IMR-90 (cell line): Measurements from ENCODE around the gene NUDT5. TPM values are rescaled to one million over a fixed set of nuclear protein-coding genes. Genes with fewer than 3 reads are reported as not detected.

Experiments used
- ATAC-seq: fragments of 200-7000 bp; cut with Tn5 transposase; 2 replicates; pipeline ENCODE4 v1.9.1; 2020; ENCODE audit warnings: low read depth, mild to moderate bottlenecking, moderate library complexity
- BruUV-seq: library from RNA; stranded (reverse); fragments of 400-500 nt; replicated peaks from 2 replicates; lab custom pipeline; 2021; lab: Mats Ljungman, UMichigan
- CTCF ChIA-PET: fragments of 300-600 bp; formaldehyde crosslinking; extraction: SDS; loops from one replicate; lab custom pipeline; 2021; ENCODE audit warnings: antibody characterized with exemption; lab: Yijun Ruan, JAX
- POLR2A ChIA-PET: fragments of 300-600 bp; sonication (Branson Sonifier 250); formaldehyde crosslinking; loops from one replicate; lab custom pipeline; 2022; ENCODE audit warnings: antibody characterized with exemption; ENCODE audit not compliant: unreplicated experiment; lab: Charles Lee
- DNase-seq: peaks from one replicate; pipeline ENCODE4 v3.0.0; 2013
- H2AFZ ChIP-seq: replicated peaks from 2 replicates; pipeline ENCODE3; 2013; ENCODE audit warnings: low read length, mild to moderate bottlenecking; ENCODE audit not compliant: poor library complexity
- H2AK5ac ChIP-seq: 2 replicates; pipeline ENCODE4 v1.6.1; 2013; ENCODE audit warnings: low read depth, low read length, inconsistent platforms
- H2AK9ac ChIP-seq: replicated peaks from 2 replicates; pipeline ENCODE3; 2013; ENCODE audit warnings: mild to moderate bottlenecking, low read depth, low read length, moderate library complexity; ENCODE audit not compliant: poor library complexity
- H2BK120ac ChIP-seq: 2 replicates; pipeline ENCODE4 v1.6.1; 2013; ENCODE audit warnings: low read depth, low read length, inconsistent platforms
- H2BK15ac ChIP-seq: 3 replicates; pipeline ENCODE4 v1.6.1; 2013; ENCODE audit warnings: low read depth, low read length, inconsistent platforms
- H2BK20ac ChIP-seq: 2 replicates; pipeline ENCODE4 v1.6.1; 2013; ENCODE audit warnings: low read depth, mild to moderate bottlenecking, inconsistent platforms, low read length, moderate library complexity
- H2BK5ac ChIP-seq: 2 replicates; pipeline ENCODE4 v1.6.1; 2013; ENCODE audit warnings: mild to moderate bottlenecking, low read depth, low read length, inconsistent platforms; ENCODE audit not compliant: poor library complexity, severe bottlenecking
- H3K14ac ChIP-seq: replicated peaks from 2 replicates; pipeline ENCODE4 v1.6.1; 2013; ENCODE audit warnings: low read depth, low read length, inconsistent platforms
- H3K18ac ChIP-seq: 2 replicates; pipeline ENCODE4 v1.6.1; 2013; ENCODE audit warnings: low read depth, low read length, control low read depth
- H3K23ac ChIP-seq: 2 replicates; pipeline ENCODE4 v1.6.1; 2013; ENCODE audit warnings: low read depth, low read length, inconsistent platforms
- H3K27ac ChIP-seq: 2 replicates; pipeline ENCODE4 v1.5.1; 2013; ENCODE audit warnings: mild to moderate bottlenecking, control low read depth, low read length; ENCODE audit not compliant: insufficient read depth
- H3K27me3 ChIP-seq: 2 replicates; pipeline ENCODE4 v1.6.1; 2013; ENCODE audit warnings: low read length; ENCODE audit not compliant: control insufficient read depth, insufficient read depth
- H3K36me3 ChIP-seq: 2 replicates; pipeline ENCODE4 v1.6.1; 2013; ENCODE audit warnings: low read length, mixed read lengths; ENCODE audit not compliant: control insufficient read depth, insufficient read depth
- H3K4ac ChIP-seq: 2 replicates; pipeline ENCODE4 v1.6.1; 2013; ENCODE audit warnings: low read depth, low read length, inconsistent platforms
- H3K4me1 ChIP-seq: 2 replicates; pipeline ENCODE4 v1.6.1; 2013; ENCODE audit warnings: low read length, mixed read lengths; ENCODE audit not compliant: control insufficient read depth, insufficient read depth
- H3K4me2 ChIP-seq: 2 replicates; pipeline ENCODE4 v1.6.1; 2013; ENCODE audit warnings: low read depth, mild to moderate bottlenecking, control low read depth, low read length, moderate library complexity
- H3K4me3 ChIP-seq: 2 replicates; pipeline ENCODE4 v1.5.1; 2013; ENCODE audit warnings: low read depth, mild to moderate bottlenecking, control low read depth, low read length, moderate library complexity; ENCODE audit not compliant: insufficient read depth
- H3K56ac ChIP-seq: 2 replicates; pipeline ENCODE4 v1.6.1; 2013; ENCODE audit warnings: low read length, inconsistent platforms; ENCODE audit not compliant: insufficient read depth; ENCODE audit errors: extremely low read depth
- H3K79me1 ChIP-seq, 2 experiments: 2 replicates each; pipeline ENCODE4 v1.6.1; 2013; ENCODE audit warnings: low read length in 2 of 2, inconsistent platforms in 1 of 2, low read depth in 1 of 2
- H3K9ac ChIP-seq: 2 replicates; pipeline ENCODE4 v1.6.1; 2013; ENCODE audit warnings: low read depth, low read length, control low read depth
- H3K9me1 ChIP-seq: 2 replicates; pipeline ENCODE4 v1.6.1; 2013; ENCODE audit warnings: low read length, inconsistent platforms; ENCODE audit not compliant: insufficient read depth
- H3K9me3 ChIP-seq: 2 replicates; pipeline ENCODE4 v1.6.1; 2013; ENCODE audit warnings: low read length; ENCODE audit not compliant: control insufficient read depth, insufficient read depth
- H4K20me1 ChIP-seq: 2 replicates; pipeline ENCODE4 v1.6.1; 2013; ENCODE audit warnings: low read length, inconsistent platforms; ENCODE audit not compliant: insufficient read depth
- H4K5ac ChIP-seq: 2 replicates; pipeline ENCODE4 v1.6.1; 2013; ENCODE audit warnings: mild to moderate bottlenecking, low read depth, low read length, control low read depth
- H4K8ac ChIP-seq, 2 experiments: 2 replicates each; pipeline ENCODE4 v1.6.1; 2013; ENCODE audit warnings: low read depth in 2 of 2, low read length in 2 of 2, control low read depth in 1 of 2, inconsistent platforms in 1 of 2
- H4K91ac ChIP-seq: 2 replicates; pipeline ENCODE4 v1.6.1; 2013; ENCODE audit warnings: low read depth, low read length, inconsistent platforms; ENCODE audit not compliant: insufficient read depth
- BHLHE40 ChIP-seq: fragments of 150-350 bp; IDR thresholded peaks from 2 replicates; pipeline ENCODE4 v1.6.1; 2016; ENCODE audit warnings: mild to moderate bottlenecking, low read depth, low read length
- CEBPB ChIP-seq: IDR thresholded peaks from 2 replicates; pipeline ENCODE4 v1.6.1; 2012; ENCODE audit warnings: low read depth, low read length, improper control_type of control experiment
- CHD1 ChIP-seq: IDR thresholded peaks from 2 replicates; pipeline ENCODE4 v1.6.1; 2012; ENCODE audit warnings: low read depth, low read length, improper control_type of control experiment
- FOS ChIP-seq: fragments of 150-350 bp; IDR thresholded peaks from 2 replicates; pipeline ENCODE4 v1.6.1; 2016; ENCODE audit warnings: low read depth, low read length
- MAFK ChIP-seq: IDR thresholded peaks from 2 replicates; pipeline ENCODE4 v1.6.1; 2012; ENCODE audit warnings: low read depth, low read length, improper control_type of control experiment
- MAZ ChIP-seq: IDR thresholded peaks from 2 replicates; pipeline ENCODE4 v1.6.1; 2012; ENCODE audit warnings: low read depth, mild to moderate bottlenecking, low read length, improper control_type of control experiment, moderate library complexity, borderline replicate concordance
- MXI1 ChIP-seq: IDR thresholded peaks from 2 replicates; pipeline ENCODE4 v1.6.1; 2012; ENCODE audit warnings: low read depth, mild to moderate bottlenecking, low read length, moderate library complexity, borderline replicate concordance
- NFE2L2 ChIP-seq: fragments of 150-350 bp; IDR thresholded peaks from 2 replicates; pipeline ENCODE4 v1.6.1; 2016; ENCODE audit warnings: low read depth, mild to moderate bottlenecking, low read length
- POLR2A ChIP-seq: IDR thresholded peaks from 2 replicates; pipeline ENCODE4 v1.6.1; 2012; ENCODE audit warnings: mild to moderate bottlenecking, low read depth, low read length
- RAD21 ChIP-seq: IDR thresholded peaks from 2 replicates; pipeline ENCODE4 v1.6.1; 2012; ENCODE audit warnings: low read length, improper control_type of control experiment
- RCOR1 ChIP-seq: IDR thresholded peaks from 2 replicates; pipeline ENCODE4 v1.6.1; 2012; ENCODE audit warnings: mild to moderate bottlenecking, low read length, improper control_type of control experiment; ENCODE audit not compliant: insufficient replicate concordance
- RFX5 ChIP-seq: IDR thresholded peaks from 2 replicates; pipeline ENCODE4 v1.8.0; 2012; ENCODE audit warnings: low read depth, mild to moderate bottlenecking, low read length, moderate library complexity
- SMC3 ChIP-seq: fragments of 150-350 bp; IDR thresholded peaks from 2 replicates; pipeline ENCODE4 v1.6.1; 2016; ENCODE audit warnings: low read depth, mild to moderate bottlenecking, antibody characterized with exemption, low read length, moderate library complexity
- WGBS, 2 experiments: methylation state at CpG; one replicate each; pipeline versions ENCODE4 v1.1.5 to v1.1.7; 2013; ENCODE audit warnings: missing lambda C conversion rate in 2 of 2; ENCODE audit not compliant: insufficient read length in 1 of 2; ENCODE audit errors: extremely low coverage in 2 of 2; 5-methylcytosine and 5-hydroxymethylcytosine counted together
- dilution Hi-C: fragments of 300-500 bp; cut with HindIII; formaldehyde crosslinking; loops from one replicate; pipeline ENCODE4 v1.14.3; 2018; ENCODE audit warnings: low sequenced_read_pairs; ENCODE audit not compliant: unreplicated experiment
- in situ Hi-C: fragments of 300-500 bp; cut with MboI; formaldehyde crosslinking; loops from 3 replicates; pipeline ENCODE4 v1.14.3; 2019; ENCODE audit warnings: low sequenced_read_pairs, inconsistent platforms, mixed read lengths
- intact Hi-C: fragments of 100-400 bp; cut with micrococcal nuclease; formaldehyde crosslinking; loops from 2 replicates; pipeline ENCODE4 v1.10.0; 2022
- polyA plus RNA-seq, 3 experiments: library from polyadenylated mRNA; depleted of rRNA; stranded (reverse); fragments of >200 nt; gene quantifications; 2 replicates each; pipeline ENCODE4 v1.2.3, GENCODE V29; 2012; ENCODE audit warnings: low replicate concordance in 1 of 3
- total RNA-seq: library from RNA; depleted of rRNA; stranded (reverse); fragments of >200 nt; gene quantifications from 2 replicates; pipeline ENCODE4 v1.2.3, GENCODE V29; 2012
- TF ChIP-seq, protein P1 (sequence below): fragments of 150-350 bp; IDR thresholded peaks from 2 replicates; pipeline ENCODE4 v1.6.1; 2017; ENCODE audit warnings: mild to moderate bottlenecking, antibody characterized with exemption, low read length, low read depth
- TF ChIP-seq, protein P2 (sequence below): fragments of 150-350 bp; IDR thresholded peaks from 2 replicates; pipeline ENCODE4 v1.6.1; 2016; ENCODE audit warnings: low read depth, mild to moderate bottlenecking, low read length, moderate library complexity, borderline replicate concordance
- TF ChIP-seq, protein P3 (sequence below): conservative IDR thresholded peaks from 2 replicates; pipeline ENCODE4 v1.5.1; 2012; ENCODE audit warnings: mild to moderate bottlenecking, low read depth, low read length, improper control_type of control experiment

The NUDT5 gene
- total and polyA plus RNA-seq, 2 of the 4 experiments (the other 2 are of a cell fraction): 70.1 to 74.6 TPM

DNA sequence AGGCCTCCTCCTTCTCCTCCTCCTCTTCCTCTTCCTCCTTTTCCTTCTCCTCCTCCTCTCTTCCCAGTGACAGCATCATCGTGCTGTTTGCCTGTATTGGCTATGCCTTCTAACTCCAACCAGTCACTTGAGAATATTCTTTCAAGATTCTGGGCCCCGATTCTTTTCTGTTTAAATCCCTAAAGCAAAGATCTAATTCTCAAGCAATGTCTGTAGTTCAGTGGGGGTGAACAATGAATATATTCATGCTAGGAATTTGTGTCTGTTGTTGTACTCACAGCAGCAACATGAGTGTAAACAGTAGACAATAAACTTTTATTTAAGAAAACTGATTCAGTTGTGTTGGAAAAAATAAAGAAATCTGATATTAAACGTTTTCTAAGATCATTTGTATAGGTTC is 30.7 kb downstream of the NUDT5 start:
- Histone ChIP-seq H3K27me3 (no peaks in the 10 kb centered on the region), H3K14ac (no peak overlapping the region), H4K91ac (no peak overlapping the region), H3K56ac (no peak overlapping the region), H4K5ac (no peak overlapping the region), H3K27ac (no peak overlapping the region), H3K4me1 (no peaks in the 10 kb centered on the region; the same call in 1 of the 2 replicates), H3K9me1 (peaks cover 3% of the 10 kb centered on the region; the same call in 1 of the 2 replicates), H4K20me1 (no peaks in the 10 kb centered on the region), H4K8ac (no peak overlapping the region), H3K4ac (no peak overlapping the region), H2BK20ac (no peak overlapping the region), H2BK15ac (no peak overlapping the region), H3K36me3 (peaks cover 54% of the 10 kb centered on the region), H3K9ac (no peak overlapping the region), H3K4me3 (no peak overlapping the region), H3K23ac (no peak overlapping the region), H2BK5ac (no peak overlapping the region), H2AFZ (no peak overlapping the region), H3K79me1 (peaks cover 0 to 7% of the 10 kb centered on the region in 2 experiments; a peak in 1 of 4 replicates), H3K18ac (no peak overlapping the region), H3K4me2 (no peak overlapping the region), H2AK9ac (no peak overlapping the region), H2BK120ac (no peak overlapping the region), H2AK5ac (no peak overlapping the region), H3K9me3 (no peaks in the 10 kb centered on the region)
- ATAC-seq: no peak
- WGBS, 2 experiments: no CpG with 5 or more reads among the region's 3 CpGs
- no TSS peak for BruUV-seq
- POLR2A ChIA-PET: no interaction called here
- dilution Hi-C loops: no loop called here
- TF ChIP-seq CHD1 (no peak), CEBPB (no peak), RFX5 (no peak), NFE2L2 (no peak), RCOR1 (no peak), BHLHE40 (no peak), RAD21 (no peak), MAFK (no peak), POLR2A (no peak), MAZ (no peak), SMC3 (no peak), FOS (no peak), MXI1 (no peak)
- TF ChIP-seq, protein P1, sequence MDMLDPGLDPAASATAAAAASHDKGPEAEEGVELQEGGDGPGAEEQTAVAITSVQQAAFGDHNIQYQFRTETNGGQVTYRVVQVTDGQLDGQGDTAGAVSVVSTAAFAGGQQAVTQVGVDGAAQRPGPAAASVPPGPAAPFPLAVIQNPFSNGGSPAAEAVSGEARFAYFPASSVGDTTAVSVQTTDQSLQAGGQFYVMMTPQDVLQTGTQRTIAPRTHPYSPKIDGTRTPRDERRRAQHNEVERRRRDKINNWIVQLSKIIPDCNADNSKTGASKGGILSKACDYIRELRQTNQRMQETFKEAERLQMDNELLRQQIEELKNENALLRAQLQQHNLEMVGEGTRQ: no peak
- TF ChIP-seq, protein P2, sequence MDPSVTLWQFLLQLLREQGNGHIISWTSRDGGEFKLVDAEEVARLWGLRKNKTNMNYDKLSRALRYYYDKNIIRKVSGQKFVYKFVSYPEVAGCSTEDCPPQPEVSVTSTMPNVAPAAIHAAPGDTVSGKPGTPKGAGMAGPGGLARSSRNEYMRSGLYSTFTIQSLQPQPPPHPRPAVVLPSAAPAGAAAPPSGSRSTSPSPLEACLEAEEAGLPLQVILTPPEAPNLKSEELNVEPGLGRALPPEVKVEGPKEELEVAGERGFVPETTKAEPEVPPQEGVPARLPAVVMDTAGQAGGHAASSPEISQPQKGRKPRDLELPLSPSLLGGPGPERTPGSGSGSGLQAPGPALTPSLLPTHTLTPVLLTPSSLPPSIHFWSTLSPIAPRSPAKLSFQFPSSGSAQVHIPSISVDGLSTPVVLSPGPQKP: no peak
- TF ChIP-seq, protein P3, sequence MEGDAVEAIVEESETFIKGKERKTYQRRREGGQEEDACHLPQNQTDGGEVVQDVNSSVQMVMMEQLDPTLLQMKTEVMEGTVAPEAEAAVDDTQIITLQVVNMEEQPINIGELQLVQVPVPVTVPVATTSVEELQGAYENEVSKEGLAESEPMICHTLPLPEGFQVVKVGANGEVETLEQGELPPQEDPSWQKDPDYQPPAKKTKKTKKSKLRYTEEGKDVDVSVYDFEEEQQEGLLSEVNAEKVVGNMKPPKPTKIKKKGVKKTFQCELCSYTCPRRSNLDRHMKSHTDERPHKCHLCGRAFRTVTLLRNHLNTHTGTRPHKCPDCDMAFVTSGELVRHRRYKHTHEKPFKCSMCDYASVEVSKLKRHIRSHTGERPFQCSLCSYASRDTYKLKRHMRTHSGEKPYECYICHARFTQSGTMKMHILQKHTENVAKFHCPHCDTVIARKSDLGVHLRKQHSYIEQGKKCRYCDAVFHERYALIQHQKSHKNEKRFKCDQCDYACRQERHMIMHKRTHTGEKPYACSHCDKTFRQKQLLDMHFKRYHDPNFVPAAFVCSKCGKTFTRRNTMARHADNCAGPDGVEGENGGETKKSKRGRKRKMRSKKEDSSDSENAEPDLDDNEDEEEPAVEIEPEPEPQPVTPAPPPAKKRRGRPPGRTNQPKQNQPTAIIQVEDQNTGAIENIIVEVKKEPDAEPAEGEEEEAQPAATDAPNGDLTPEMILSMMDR: no peak
- intact Hi-C loops: no loop called here
- DNase-seq: no peak
- in situ Hi-C loops: no loop called here
- CTCF ChIA-PET: interaction anchor here (0.7 kb wide), 1 partner anchor 640 kb away, joined by 4 read pairs; no protein-coding TSS in a partner anchor
